AG09319 (cell line): ENCODE results near the gene IRF2BP2.

ENCODE experiments used
- DNase-seq: peaks from one replicate; pipeline ENCODE4 v3.0.0-alpha.2; 2010; ENCODE audit warnings: low read depth; ENCODE audit errors: extremely low read depth
- CTCF ChIP-seq: IDR thresholded peaks from 2 replicates; pipeline ENCODE4 v1.5.1; 2011; ENCODE audit warnings: low read depth, mild to moderate bottlenecking, inconsistent platforms, low read length, moderate library complexity

IRF2BP2 gene

GRCh38 chr1:234624724-234625117 is 14.7 kb upstream of the IRF2BP2 start:
- no peak for DNase-seq
- no peak for TF ChIP-seq CTCF

GRCh38 chr1:234621657-234622335 is 11.8 kb upstream of the IRF2BP2 start:
- DNase-seq, result no peak
- TF ChIP-seq CTCF, result no peak

GRCh38 chr1:234621127-234621468 is 11.1 kb upstream of the IRF2BP2 start:
- no peak for DNase-seq

GRCh38 chr1:234620272-234621126 is 10.5 kb upstream of the IRF2BP2 start:
- no peak; the same call in 1 of the 2 replicates for TF ChIP-seq CTCF
- no peak for DNase-seq

More at GRCh38 chr1:234621127-234621468, 11.1 kb upstream of the IRF2BP2 start:
- no peak for TF ChIP-seq CTCF

GRCh38 chr1:234619794-234620247 is 9.8 kb upstream of the IRF2BP2 start:
- no peak for DNase-seq
- no peak for TF ChIP-seq CTCF

- no peak for DNase-seq
Measured at GRCh38 chr1:234619071-234619480, 9.1 kb upstream of the IRF2BP2 start.

More at GRCh38 chr1:234619071-234619480, 9.1 kb upstream of the IRF2BP2 start:
- no peak for TF ChIP-seq CTCF
